ENCODE data around the gene ANKRD63. TPM values are rescaled to one million over a fixed set of nuclear protein-coding genes. Genes with fewer than 3 reads are reported as not detected.
A peak's percentile ranks its signal among the peaks of the same experiment; 100 is the strongest.

Gene ANKRD63
- total RNA-seq, 1 donor from 2014 or later = not detected

- intact Hi-C loops (cut with micrococcal nuclease) = no loop called here
Measured at GRCh38 chr15:40320409-40320808, 37.5 kb upstream of the ANKRD63 start.

DNA sequence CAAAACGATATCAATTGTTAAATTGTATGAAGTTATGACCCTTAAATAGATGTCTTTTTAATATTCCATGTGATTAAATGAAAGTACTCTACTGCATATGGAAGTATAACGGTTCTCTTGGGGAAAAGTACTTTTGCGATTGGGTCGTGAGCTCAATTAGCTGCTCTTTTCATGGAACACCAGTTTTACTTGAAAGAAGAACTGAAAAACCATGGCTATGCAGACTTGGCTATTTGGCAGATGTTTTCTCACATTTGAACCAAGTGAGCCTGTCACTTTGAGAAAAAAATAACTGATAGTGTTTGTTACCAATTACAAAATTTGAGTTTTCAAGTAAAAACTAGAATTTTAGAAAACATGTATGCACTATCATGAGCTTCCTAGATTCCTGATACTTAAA is 34.7 kb upstream of the ANKRD63 start:
- DNase-seq = no peak
- intact Hi-C loops (cut with micrococcal nuclease) = no loop called here
- TF ChIP-seq, protein P1, sequence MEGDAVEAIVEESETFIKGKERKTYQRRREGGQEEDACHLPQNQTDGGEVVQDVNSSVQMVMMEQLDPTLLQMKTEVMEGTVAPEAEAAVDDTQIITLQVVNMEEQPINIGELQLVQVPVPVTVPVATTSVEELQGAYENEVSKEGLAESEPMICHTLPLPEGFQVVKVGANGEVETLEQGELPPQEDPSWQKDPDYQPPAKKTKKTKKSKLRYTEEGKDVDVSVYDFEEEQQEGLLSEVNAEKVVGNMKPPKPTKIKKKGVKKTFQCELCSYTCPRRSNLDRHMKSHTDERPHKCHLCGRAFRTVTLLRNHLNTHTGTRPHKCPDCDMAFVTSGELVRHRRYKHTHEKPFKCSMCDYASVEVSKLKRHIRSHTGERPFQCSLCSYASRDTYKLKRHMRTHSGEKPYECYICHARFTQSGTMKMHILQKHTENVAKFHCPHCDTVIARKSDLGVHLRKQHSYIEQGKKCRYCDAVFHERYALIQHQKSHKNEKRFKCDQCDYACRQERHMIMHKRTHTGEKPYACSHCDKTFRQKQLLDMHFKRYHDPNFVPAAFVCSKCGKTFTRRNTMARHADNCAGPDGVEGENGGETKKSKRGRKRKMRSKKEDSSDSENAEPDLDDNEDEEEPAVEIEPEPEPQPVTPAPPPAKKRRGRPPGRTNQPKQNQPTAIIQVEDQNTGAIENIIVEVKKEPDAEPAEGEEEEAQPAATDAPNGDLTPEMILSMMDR (IDR thresholded peaks at IDR 0.05; ENCODE audit: borderline replicate concordance) = no peak
- Histone ChIP-seq H3K36me3 (no peaks in the 10 kb centered on the region), H3K4me3 (no peak overlapping the region), H3K4me1 (peaks cover 20% of the 10 kb centered on the region), H3K27ac (replicated peaks) (no peak overlapping the region), H3K9me3 (replicated peaks) (no peaks in the 10 kb centered on the region), H3K27me3 (ENCODE audit: low read depth) (no peaks in the 10 kb centered on the region)

More at GRCh38 chr15:40320409-40320808, 37.5 kb upstream of the ANKRD63 start:
- Histone ChIP-seq H3K27ac (replicated peaks) (no peak overlapping the region), H3K4me1 (peaks cover 30% of the 10 kb centered on the region), H3K9me3 (replicated peaks) (no peaks in the 10 kb centered on the region), H3K36me3 (no peaks in the 10 kb centered on the region), H3K4me3 (no peak overlapping the region), H3K27me3 (ENCODE audit: low read depth) (no peaks in the 10 kb centered on the region)
- TF ChIP-seq, protein P1 (IDR thresholded peaks at IDR 0.05; ENCODE audit: borderline replicate concordance) = no peak
- no peak for DNase-seq

DNA sequence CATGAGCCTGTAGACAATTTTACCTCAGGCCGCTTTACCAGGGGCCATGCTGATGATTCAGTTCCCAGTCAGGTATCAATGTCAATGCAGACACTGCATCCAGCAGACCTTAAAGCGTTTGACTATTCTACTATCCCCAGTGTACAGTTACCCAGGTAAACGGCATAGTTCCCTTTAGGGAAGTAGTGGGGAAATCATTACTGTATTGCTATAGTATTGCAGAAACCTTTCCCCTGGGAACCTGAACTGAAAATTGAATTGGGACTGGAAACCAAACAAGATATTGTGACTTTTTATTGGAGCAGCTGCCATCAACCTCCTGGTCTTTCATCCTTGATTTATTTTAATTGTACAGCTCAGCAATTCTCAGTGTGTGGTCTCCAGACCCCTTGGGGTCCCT is 34.1 kb upstream of the ANKRD63 start:
- Histone ChIP-seq H3K4me3 (no peak overlapping the region), H3K27ac (replicated peaks) (no peak overlapping the region), H3K9me3 (replicated peaks) (no peaks in the 10 kb centered on the region), H3K27me3 (ENCODE audit: low read depth) (no peaks in the 10 kb centered on the region), H3K36me3 (no peaks in the 10 kb centered on the region), H3K4me1 (peaks cover 18% of the 10 kb centered on the region)
- no peak for DNase-seq
- TF ChIP-seq, protein P1 (IDR thresholded peaks at IDR 0.05; ENCODE audit: borderline replicate concordance) = no peak
- intact Hi-C loops (cut with micrococcal nuclease) = no loop called here

- Histone ChIP-seq H3K27me3 (ENCODE audit: low read depth) (no peaks in the 10 kb centered on the region), H3K9me3 (replicated peaks) (no peaks in the 10 kb centered on the region), H3K4me1 (peaks cover 12% of the 10 kb centered on the region), H3K4me3 (no peak overlapping the region), H3K36me3 (no peaks in the 10 kb centered on the region), H3K27ac (replicated peaks) (no peak overlapping the region)
- TF ChIP-seq, protein P1 (IDR thresholded peaks at IDR 0.05; ENCODE audit: borderline replicate concordance) = no peak
- intact Hi-C loops (cut with micrococcal nuclease) = no loop called here
- DNase-seq = no peak
Measured at GRCh38 chr15:40314723-40315276, 31.9 kb upstream of the ANKRD63 start.

DNA sequence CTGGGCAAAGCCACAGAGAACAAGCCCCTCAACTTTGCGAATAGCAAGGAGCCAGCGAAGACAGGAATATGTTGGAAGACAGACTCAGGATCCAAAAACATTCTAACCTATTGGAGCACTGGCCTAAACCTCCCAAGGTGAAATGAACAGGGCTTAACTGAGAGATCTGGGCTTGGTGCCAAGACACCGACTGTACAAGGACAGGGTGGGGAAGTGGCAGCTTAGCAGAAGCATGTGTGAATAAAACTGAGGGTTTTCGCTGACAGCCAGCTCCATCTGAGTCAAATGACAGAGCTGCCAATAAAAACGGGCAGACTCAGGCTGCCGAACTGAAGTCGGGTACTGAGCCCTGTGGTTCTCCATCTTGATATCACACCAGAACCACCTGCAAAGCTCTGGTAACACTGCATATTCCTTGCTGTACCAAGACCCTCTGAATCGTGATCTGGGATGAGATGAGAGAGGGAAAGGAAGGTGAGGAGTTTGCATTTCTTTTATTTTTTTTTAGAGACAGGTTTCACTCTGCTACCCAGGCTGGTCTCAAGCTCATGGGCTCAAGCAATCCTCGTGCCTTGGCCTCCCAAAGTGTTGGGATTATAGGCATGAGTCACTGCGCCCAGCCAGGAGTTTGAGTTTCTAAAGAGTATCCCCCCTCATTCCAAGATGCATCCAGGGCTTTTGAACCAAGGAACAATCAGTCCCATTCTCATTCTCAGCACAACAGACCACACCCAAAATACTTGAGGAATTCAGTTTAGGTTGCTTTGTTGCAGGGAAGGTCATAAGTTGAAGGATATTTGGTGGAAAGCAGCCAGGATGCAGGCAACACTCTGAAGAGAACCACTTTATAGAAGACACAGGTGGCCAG is 30.9 kb upstream of the ANKRD63 start:
- no peaks in the 10 kb centered on the region for H3K9me3 ChIP-seq (replicated peaks)
- H3K4me3 ChIP-seq = no peak overlapping the region
- TF ChIP-seq, protein P1 (IDR thresholded peaks at IDR 0.05; ENCODE audit: borderline replicate concordance) = no peak
- intact Hi-C loops (cut with micrococcal nuclease) = no loop called here
- peaks cover 12% of the 10 kb centered on the region for H3K4me1 ChIP-seq
- H3K27me3 ChIP-seq (ENCODE audit: low read depth) = peaks cover 3% of the 10 kb centered on the region
- H3K27ac ChIP-seq (replicated peaks) = peak overlapping the region; percentile 36
- DNase-seq = no peak
- no peaks in the 10 kb centered on the region for H3K36me3 ChIP-seq
